Fibroblast of lung (primary cell): ENCODE measurements around the gene CD300LF. TPM values are rescaled to one million over a fixed set of nuclear protein-coding genes. Genes with fewer than 3 reads are reported as not detected.

Source experiments
- DNase-seq, 2 donors: peaks; one replicate each; pipeline versions ENCODE4 v3.0.0 to v3.0.0-alpha.2; 2010; ENCODE audit warnings: low read depth in 2 of 2
- H2AFZ ChIP-seq: 2 replicates; pipeline ENCODE4 v1.5.1; 2012; ENCODE audit warnings: low read length, control low read depth, inconsistent platforms
- H3K27ac ChIP-seq: 2 replicates; pipeline ENCODE4 v1.5.1; 2011; ENCODE audit warnings: low read length, control low read depth; ENCODE audit not compliant: insufficient read depth
- H3K27me3 ChIP-seq: 2 replicates; pipeline ENCODE4 v1.5.1; 2011; ENCODE audit warnings: mild to moderate bottlenecking, low read length; ENCODE audit not compliant: control insufficient read depth, insufficient read depth
- H3K36me3 ChIP-seq: 2 replicates; pipeline ENCODE4 v1.5.1; 2011; ENCODE audit warnings: low read length; ENCODE audit not compliant: control insufficient read depth, insufficient read depth
- H3K4me1 ChIP-seq: 2 replicates; pipeline ENCODE4 v1.5.1; 2011; ENCODE audit warnings: low read length; ENCODE audit not compliant: control insufficient read depth, insufficient read depth; ENCODE audit errors: extremely low read depth
- H3K4me2 ChIP-seq: 2 replicates; pipeline ENCODE4 v1.5.1; 2011; ENCODE audit warnings: low read length, control low read depth; ENCODE audit not compliant: insufficient read depth; ENCODE audit errors: extremely low read depth
- H3K4me3 ChIP-seq, 4 experiments: fragments of 200-600 bp in 1 of 4; sonication (generic) in 1 of 4; replicated peaks in 1 of 4; 2 replicates each; pipeline ENCODE4 v1.5.1; 2011 to 2016; ENCODE audit warnings: low read length in 4 of 4, low read depth in 3 of 4, mild to moderate bottlenecking in 3 of 4, control low read depth in 2 of 4, inconsistent platforms in 1 of 4, mixed read lengths in 1 of 4; ENCODE audit not compliant: insufficient read depth in 1 of 4; ENCODE audit errors: control extremely low read depth in 1 of 4
- H3K79me2 ChIP-seq: 2 replicates; pipeline ENCODE4 v1.5.1; 2012; ENCODE audit warnings: mild to moderate bottlenecking, low read length, inconsistent platforms; ENCODE audit not compliant: control insufficient read depth, insufficient read depth
- H3K9ac ChIP-seq: 2 replicates; pipeline ENCODE4 v1.5.1; 2011; ENCODE audit warnings: mild to moderate bottlenecking, low read length, control low read depth; ENCODE audit not compliant: insufficient read depth
- H3K9me3 ChIP-seq: 2 replicates; pipeline ENCODE4 v1.5.1; 2012; ENCODE audit warnings: low read depth, low read length; ENCODE audit not compliant: control insufficient read depth, insufficient read depth
- H4K20me1 ChIP-seq: 2 replicates; pipeline ENCODE4 v1.5.1; 2011; ENCODE audit warnings: low read length; ENCODE audit not compliant: control insufficient read depth, insufficient read depth; ENCODE audit errors: extremely low read depth
- EZH2 ChIP-seq: IDR thresholded peaks from 2 replicates; pipeline ENCODE4 v1.5.1; 2012; ENCODE audit warnings: low read length, control low read depth, mild to moderate bottlenecking; ENCODE audit errors: missing control alignments
- polyA plus RNA-seq, 2 donors: library from polyadenylated mRNA; depleted of rRNA in 1 of 2; stranded (reverse) in 1 of 2; unstranded in 1 of 2; fragments of >200 nt; gene quantifications; 2 replicates each; pipeline ENCODE4 v1.2.1, GENCODE V29; 2011 to 2012; ENCODE audit warnings: missing spikeins in 1 of 2
- total RNA-seq: library from RNA; depleted of rRNA; stranded (reverse); fragments of >200 nt; gene quantifications from 2 replicates; pipeline ENCODE4 v1.2.1, GENCODE V29; 2014
- TF ChIP-seq, protein P1 (sequence below), 2 donors: IDR thresholded peaks in 1 of 2; conservative IDR thresholded peaks in 1 of 2; 1 replicate in 1 of 2; 2 replicates in 1 of 2; pipeline ENCODE4 v1.5.1; 2011 to 2012; ENCODE audit warnings: low read length in 2 of 2, control low read depth in 1 of 2, inconsistent platforms in 1 of 2, low read depth in 1 of 2, mild to moderate bottlenecking in 1 of 2

The CD300LF gene
- total and polyA plus RNA-seq, 2 donors (not counting 1 experiment from before 2014, with no cell fraction given) = not detected

DNA sequence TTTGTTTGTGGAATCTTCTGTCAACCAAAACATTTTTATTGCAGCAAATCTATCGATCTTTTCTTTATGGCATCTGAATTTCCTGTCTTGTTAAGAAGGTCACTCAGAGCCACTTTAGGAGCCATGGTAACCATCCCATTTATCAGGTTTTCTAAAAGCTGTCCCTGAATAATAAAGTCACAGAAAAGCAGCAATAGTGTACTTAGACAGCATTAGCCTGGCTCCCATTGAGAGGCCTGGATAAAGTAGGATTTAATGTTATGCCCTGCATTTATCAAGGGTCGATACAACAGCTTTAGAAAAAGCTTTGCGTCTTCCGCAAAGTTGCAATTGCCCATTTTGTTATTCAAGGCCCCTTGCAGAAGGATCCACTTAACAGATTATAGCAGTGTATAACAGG lies 10.1 kb upstream of the CD300LF start:
- Histone ChIP-seq H3K36me3 (no peaks in the 10 kb centered on the region), H3K4me1 (no peaks in the 10 kb centered on the region), H3K27ac (no peak overlapping the region), H3K4me2 (no peak overlapping the region), H3K79me2 (no peaks in the 10 kb centered on the region), H3K9ac (no peak overlapping the region), H3K4me3 (no peak overlapping the region), H2AFZ (no peak overlapping the region), H4K20me1 (no peaks in the 10 kb centered on the region), H3K27me3 (no peaks in the 10 kb centered on the region), H3K9me3 (no peaks in the 10 kb centered on the region)
- DNase-seq = no peak
- TF ChIP-seq EZH2 = no peak
- TF ChIP-seq, protein P1, sequence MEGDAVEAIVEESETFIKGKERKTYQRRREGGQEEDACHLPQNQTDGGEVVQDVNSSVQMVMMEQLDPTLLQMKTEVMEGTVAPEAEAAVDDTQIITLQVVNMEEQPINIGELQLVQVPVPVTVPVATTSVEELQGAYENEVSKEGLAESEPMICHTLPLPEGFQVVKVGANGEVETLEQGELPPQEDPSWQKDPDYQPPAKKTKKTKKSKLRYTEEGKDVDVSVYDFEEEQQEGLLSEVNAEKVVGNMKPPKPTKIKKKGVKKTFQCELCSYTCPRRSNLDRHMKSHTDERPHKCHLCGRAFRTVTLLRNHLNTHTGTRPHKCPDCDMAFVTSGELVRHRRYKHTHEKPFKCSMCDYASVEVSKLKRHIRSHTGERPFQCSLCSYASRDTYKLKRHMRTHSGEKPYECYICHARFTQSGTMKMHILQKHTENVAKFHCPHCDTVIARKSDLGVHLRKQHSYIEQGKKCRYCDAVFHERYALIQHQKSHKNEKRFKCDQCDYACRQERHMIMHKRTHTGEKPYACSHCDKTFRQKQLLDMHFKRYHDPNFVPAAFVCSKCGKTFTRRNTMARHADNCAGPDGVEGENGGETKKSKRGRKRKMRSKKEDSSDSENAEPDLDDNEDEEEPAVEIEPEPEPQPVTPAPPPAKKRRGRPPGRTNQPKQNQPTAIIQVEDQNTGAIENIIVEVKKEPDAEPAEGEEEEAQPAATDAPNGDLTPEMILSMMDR (conservative IDR thresholded peaks at IDR 0.05 in 1 of 2, IDR thresholded peaks at IDR 0.05 in 1 of 2; ENCODE audit: low read depth in 1 of 2, low read length in 2 of 2) = no peak

- Histone ChIP-seq H3K27ac (no peak overlapping the region), H3K4me1 (no peaks in the 10 kb centered on the region), H3K9ac (no peak overlapping the region), H3K4me2 (no peak overlapping the region), H2AFZ (no peak overlapping the region), H3K4me3 (no peak overlapping the region), H3K79me2 (no peaks in the 10 kb centered on the region), H3K9me3 (no peaks in the 10 kb centered on the region), H4K20me1 (no peaks in the 10 kb centered on the region), H3K36me3 (no peaks in the 10 kb centered on the region), H3K27me3 (no peaks in the 10 kb centered on the region)
- TF ChIP-seq EZH2 = no peak
- TF ChIP-seq, protein P1 (conservative IDR thresholded peaks at IDR 0.05 in 1 of 2, IDR thresholded peaks at IDR 0.05 in 1 of 2; ENCODE audit: low read depth in 1 of 2, low read length in 2 of 2) = no peak
- DNase-seq = no peak
Measured at GRCh38 chr17:74720506-74720905, 7.8 kb upstream of the CD300LF start.

GRCh38 chr17:74715144-74715543 lies 2.4 kb upstream of the CD300LF start:
- Histone ChIP-seq H3K9me3 (no peaks in the 10 kb centered on the region), H3K9ac (no peak overlapping the region), H3K36me3 (no peaks in the 10 kb centered on the region), H3K79me2 (no peaks in the 10 kb centered on the region), H3K4me3 (no peak overlapping the region), H4K20me1 (no peaks in the 10 kb centered on the region), H3K4me2 (no peak overlapping the region), H2AFZ (no peak overlapping the region), H3K27me3 (no peaks in the 10 kb centered on the region), H3K4me1 (no peaks in the 10 kb centered on the region), H3K27ac (no peak overlapping the region)
- TF ChIP-seq, protein P1 (conservative IDR thresholded peaks at IDR 0.05 in 1 of 2, IDR thresholded peaks at IDR 0.05 in 1 of 2; ENCODE audit: low read depth in 1 of 2, low read length in 2 of 2) = no peak
- no peak for TF ChIP-seq EZH2
- peak in 1 of 2 donors; percentile 33 for DNase-seq
